ENCODE measurements around the gene LRCH3.

Gene LRCH3

DNA sequence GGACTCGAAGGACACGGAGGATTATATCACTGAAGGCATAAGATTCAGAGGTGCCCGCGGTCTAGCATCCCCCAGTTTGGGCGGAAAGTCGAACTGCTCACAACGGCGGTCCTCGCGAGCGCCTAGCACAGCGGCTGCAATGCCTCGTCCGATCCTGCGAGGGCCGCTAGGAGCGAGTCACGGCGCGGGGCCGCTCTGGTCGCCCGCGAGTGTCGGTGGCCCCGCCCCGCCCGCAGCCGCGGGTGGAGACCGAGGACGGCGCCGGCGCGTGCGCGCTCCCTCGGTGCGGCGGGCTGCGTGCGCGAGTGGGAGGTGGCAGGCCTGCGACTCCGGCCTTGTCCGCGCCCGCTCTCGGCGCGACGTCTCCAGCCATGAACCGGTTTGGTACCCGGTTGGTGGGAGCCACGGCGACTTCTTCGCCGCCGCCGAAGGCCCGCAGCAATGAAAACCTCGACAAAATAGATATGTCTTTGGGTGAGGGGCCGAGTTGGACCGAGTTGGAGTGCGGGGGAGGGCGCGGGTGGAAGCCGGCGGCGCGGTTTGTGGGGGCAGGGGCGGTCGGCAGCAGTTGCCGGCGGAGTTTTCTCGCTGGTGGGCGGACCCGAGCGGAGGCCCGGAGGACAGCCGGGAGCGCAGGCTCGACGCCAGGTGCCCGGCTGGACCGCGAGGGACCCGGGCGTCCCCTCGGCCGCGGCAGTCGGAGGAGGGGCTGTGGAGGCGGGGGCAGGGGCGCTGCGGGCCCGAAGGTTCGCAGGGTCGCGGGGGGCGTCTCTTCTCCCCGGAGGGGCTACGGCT lies 41.3 kb upstream of the LRCH3 start, which contains the start of gene FYTTD1 (continued):
- TF ChIP-seq TRIM28 (IDR thresholded peaks at IDR 0.05; ENCODE audit: borderline replicate concordance, low read length) (no peak), SALL2 (tag by site-specific recombination; IDR thresholded peaks at IDR 0.05; ENCODE audit: borderline replicate concordance) (no peak), MYNN (tag by site-specific recombination; IDR thresholded peaks at IDR 0.05; ENCODE audit: borderline replicate concordance) (no peak), ZNF776 (tag by site-specific recombination; IDR thresholded peaks at IDR 0.05; ENCODE audit: borderline replicate concordance) (no peak), ZNF266 (tag by site-specific recombination; IDR thresholded peaks at IDR 0.05; ENCODE audit: low read depth) (no peak), ZNF335 (tag by site-specific recombination; conservative IDR thresholded peaks at IDR 0.05) (no peak; the same call in 1 of the 2 replicates), ZBTB6 (tag by site-specific recombination; IDR thresholded peaks at IDR 0.05) (no peak), ZNF768 (tag by site-specific recombination; IDR thresholded peaks at IDR 0.05) (no peak), ZFP69B (tag by site-specific recombination; IDR thresholded peaks at IDR 0.05) (no peak), ZNF311 (tag by site-specific recombination; IDR thresholded peaks at IDR 0.05; ENCODE audit: borderline replicate concordance) (no peak), REPIN1 (tag by site-specific recombination; IDR thresholded peaks at IDR 0.05; ENCODE audit: low read depth) (no peak), HOXD13 (CRISPR knock-in tag; IDR thresholded peaks at IDR 0.05; ENCODE audit: borderline replicate concordance) (no peak), ZNF654 (tag by site-specific recombination; IDR thresholded peaks at IDR 0.05; ENCODE audit: low read depth) (no peak), GLI4 (tag by site-specific recombination; IDR thresholded peaks at IDR 0.05) (0 out of 2 replicates have a peak, but pooled peaks have one; percentile 66), ZBTB1 (tag by site-specific recombination; IDR thresholded peaks at IDR 0.05) (no peak), KLF9 (tag by site-specific recombination; IDR thresholded peaks at IDR 0.05; ENCODE audit: low read depth) (peak; percentile 72), KLF8 (tag by site-specific recombination; IDR thresholded peaks at IDR 0.05) (no peak; the same call in 1 of the 2 replicates), ZNF707 (tag by site-specific recombination; IDR thresholded peaks at IDR 0.05) (no peak), ZNF558 (tag by site-specific recombination; IDR thresholded peaks at IDR 0.05) (no peak), SP3 (tag by site-specific recombination; IDR thresholded peaks at IDR 0.05) (peak; percentile 43), ZNF596 (tag by site-specific recombination; IDR thresholded peaks at IDR 0.05) (no peak), YY1 (tag by site-specific recombination; IDR thresholded peaks at IDR 0.05) (no peak), ZNF549 (tag by site-specific recombination; IDR thresholded peaks at IDR 0.05) (no peak), ZXDB (tag by site-specific recombination; IDR thresholded peaks at IDR 0.05) (no peak), WT1 (tag by site-specific recombination; IDR thresholded peaks at IDR 0.05) (no peak), ZBTB26 (tag by site-specific recombination; optimal IDR thresholded peaks at IDR 0.05) (peak; percentile 95), OSR2 (tag by site-specific recombination; IDR thresholded peaks at IDR 0.05) (no peak), ZBTB17 (tag by site-specific recombination; IDR thresholded peaks at IDR 0.05) (no peak), ZNF24 (tag by site-specific recombination; IDR thresholded peaks at IDR 0.05) (no peak)
- TF ChIP-seq, protein P1, sequence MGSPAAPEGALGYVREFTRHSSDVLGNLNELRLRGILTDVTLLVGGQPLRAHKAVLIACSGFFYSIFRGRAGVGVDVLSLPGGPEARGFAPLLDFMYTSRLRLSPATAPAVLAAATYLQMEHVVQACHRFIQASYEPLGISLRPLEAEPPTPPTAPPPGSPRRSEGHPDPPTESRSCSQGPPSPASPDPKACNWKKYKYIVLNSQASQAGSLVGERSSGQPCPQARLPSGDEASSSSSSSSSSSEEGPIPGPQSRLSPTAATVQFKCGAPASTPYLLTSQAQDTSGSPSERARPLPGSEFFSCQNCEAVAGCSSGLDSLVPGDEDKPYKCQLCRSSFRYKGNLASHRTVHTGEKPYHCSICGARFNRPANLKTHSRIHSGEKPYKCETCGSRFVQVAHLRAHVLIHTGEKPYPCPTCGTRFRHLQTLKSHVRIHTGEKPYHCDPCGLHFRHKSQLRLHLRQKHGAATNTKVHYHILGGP (tag by site-specific recombination; IDR thresholded peaks at IDR 0.05) = no peak
- TF ChIP-seq, protein P2, sequence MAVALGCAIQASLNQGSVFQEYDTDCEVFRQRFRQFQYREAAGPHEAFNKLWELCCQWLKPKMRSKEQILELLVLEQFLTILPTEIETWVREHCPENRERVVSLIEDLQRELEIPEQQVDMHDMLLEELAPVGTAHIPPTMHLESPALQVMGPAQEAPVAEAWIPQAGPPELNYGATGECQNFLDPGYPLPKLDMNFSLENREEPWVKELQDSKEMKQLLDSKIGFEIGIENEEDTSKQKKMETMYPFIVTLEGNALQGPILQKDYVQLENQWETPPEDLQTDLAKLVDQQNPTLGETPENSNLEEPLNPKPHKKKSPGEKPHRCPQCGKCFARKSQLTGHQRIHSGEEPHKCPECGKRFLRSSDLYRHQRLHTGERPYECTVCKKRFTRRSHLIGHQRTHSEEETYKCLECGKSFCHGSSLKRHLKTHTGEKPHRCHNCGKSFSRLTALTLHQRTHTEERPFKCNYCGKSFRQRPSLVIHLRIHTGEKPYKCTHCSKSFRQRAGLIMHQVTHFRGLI (tag by site-specific recombination; IDR thresholded peaks at IDR 0.05) = no peak
- TF ChIP-seq, protein P3, sequence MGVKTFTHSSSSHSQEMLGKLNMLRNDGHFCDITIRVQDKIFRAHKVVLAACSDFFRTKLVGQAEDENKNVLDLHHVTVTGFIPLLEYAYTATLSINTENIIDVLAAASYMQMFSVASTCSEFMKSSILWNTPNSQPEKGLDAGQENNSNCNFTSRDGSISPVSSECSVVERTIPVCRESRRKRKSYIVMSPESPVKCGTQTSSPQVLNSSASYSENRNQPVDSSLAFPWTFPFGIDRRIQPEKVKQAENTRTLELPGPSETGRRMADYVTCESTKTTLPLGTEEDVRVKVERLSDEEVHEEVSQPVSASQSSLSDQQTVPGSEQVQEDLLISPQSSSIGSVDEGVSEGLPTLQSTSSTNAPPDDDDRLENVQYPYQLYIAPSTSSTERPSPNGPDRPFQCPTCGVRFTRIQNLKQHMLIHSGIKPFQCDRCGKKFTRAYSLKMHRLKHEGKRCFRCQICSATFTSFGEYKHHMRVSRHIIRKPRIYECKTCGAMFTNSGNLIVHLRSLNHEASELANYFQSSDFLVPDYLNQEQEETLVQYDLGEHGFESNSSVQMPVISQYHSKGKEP (tag by site-specific recombination; IDR thresholded peaks at IDR 0.05) = no peak
- TF ChIP-seq, protein P4, sequence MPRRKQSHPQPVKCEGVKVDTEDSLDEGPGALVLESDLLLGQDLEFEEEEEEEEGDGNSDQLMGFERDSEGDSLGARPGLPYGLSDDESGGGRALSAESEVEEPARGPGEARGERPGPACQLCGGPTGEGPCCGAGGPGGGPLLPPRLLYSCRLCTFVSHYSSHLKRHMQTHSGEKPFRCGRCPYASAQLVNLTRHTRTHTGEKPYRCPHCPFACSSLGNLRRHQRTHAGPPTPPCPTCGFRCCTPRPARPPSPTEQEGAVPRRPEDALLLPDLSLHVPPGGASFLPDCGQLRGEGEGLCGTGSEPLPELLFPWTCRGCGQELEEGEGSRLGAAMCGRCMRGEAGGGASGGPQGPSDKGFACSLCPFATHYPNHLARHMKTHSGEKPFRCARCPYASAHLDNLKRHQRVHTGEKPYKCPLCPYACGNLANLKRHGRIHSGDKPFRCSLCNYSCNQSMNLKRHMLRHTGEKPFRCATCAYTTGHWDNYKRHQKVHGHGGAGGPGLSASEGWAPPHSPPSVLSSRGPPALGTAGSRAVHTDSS (tag by site-specific recombination; IDR thresholded peaks at IDR 0.05) = no peak

Measured in HEK293 (cell line).